ENCODE results near the gene GET3. TPM values are rescaled to one million over a fixed set of nuclear protein-coding genes. Genes with fewer than 3 reads are reported as not detected.
A peak's percentile ranks its signal among the peaks of the same experiment; 100 is the strongest.

GET3 gene
- total and polyA plus RNA-seq, 2 of the 13 experiments (the other 11 are each of a cell fraction or from before 2014, with no cell fraction given), result 57.7 to 59.4 TPM

DNA sequence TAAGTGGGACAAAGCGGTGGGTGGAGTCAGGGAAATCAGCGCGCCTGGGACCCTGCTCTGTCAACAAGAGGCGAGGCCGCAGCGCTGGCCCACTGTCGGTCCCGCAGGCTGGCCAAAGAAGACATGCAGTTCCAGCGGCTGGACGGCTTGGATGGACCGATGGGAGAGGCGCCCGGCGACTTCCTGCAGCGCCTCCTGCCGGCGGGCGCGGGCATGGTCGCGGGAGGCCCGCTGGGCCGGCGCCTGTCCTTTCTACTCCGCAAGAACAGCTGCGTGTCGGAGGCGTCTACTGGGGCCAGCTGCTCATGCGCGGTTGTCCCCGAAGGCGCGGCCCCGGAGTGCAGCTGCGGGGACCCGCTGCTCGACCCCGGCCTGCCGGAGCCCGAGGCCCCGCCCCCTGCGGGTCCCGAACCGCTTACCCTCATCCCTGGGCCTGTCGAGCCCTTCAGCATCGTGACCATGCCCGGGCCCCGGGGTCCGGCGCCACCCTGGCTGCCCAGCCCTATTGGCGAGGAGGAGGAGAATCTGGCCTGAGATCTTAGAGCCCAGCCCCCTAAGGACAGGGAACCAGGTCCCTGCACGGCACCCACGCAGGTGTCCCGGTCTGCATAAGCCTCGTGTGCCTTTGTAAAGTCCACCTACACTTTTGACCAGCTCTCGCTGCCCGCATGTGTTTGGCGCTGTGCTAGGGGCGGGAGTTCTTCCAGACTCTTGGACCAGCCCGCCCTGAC is 20.4 kb downstream of the GET3 start (continued):
- TF ChIP-seq, protein P1, sequence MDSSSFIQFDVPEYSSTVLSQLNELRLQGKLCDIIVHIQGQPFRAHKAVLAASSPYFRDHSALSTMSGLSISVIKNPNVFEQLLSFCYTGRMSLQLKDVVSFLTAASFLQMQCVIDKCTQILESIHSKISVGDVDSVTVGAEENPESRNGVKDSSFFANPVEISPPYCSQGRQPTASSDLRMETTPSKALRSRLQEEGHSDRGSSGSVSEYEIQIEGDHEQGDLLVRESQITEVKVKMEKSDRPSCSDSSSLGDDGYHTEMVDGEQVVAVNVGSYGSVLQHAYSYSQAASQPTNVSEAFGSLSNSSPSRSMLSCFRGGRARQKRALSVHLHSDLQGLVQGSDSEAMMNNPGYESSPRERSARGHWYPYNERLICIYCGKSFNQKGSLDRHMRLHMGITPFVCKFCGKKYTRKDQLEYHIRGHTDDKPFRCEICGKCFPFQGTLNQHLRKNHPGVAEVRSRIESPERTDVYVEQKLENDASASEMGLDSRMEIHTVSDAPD (CRISPR knock-in tag; IDR thresholded peaks at IDR 0.05), result no peak
- TF ChIP-seq ATF6 (CRISPR knock-in tag; conservative IDR thresholded peaks at IDR 0.05) (no peak), ARNT2 (CRISPR knock-in tag; IDR thresholded peaks at IDR 0.05; ENCODE audit: low read depth) (no peak), GATAD2A (CRISPR knock-in tag; IDR thresholded peaks at IDR 0.05) (0 out of 2 replicates have a peak, but pooled peaks have one; percentile 12), CHD4 (IDR thresholded peaks at IDR 0.05; ENCODE audit: borderline replicate concordance, low read length) (no peak), ZNF451 (CRISPR knock-in tag; IDR thresholded peaks at IDR 0.05) (0 out of 2 replicates have a peak, but pooled peaks have one; percentile 23), RAD21 (CRISPR knock-in tag; IDR thresholded peaks at IDR 0.05) (peak; percentile 83), ELF3 (CRISPR knock-in tag; IDR thresholded peaks at IDR 0.05) (no peak), ARNTL (CRISPR knock-in tag; IDR thresholded peaks at IDR 0.05) (no peak), ETV6 (CRISPR knock-in tag; conservative IDR thresholded peaks at IDR 0.05) (no peak), HOXD1 (CRISPR knock-in tag; IDR thresholded peaks at IDR 0.05) (peak; percentile 18; the same call in 1 of the 2 replicates), SOX5 (CRISPR knock-in tag; IDR thresholded peaks at IDR 0.05; ENCODE audit: borderline replicate concordance) (0 out of 2 replicates have a peak, but pooled peaks have one; percentile 14), HNRNPK (IDR thresholded peaks at IDR 0.05; ENCODE audit: low read depth, low read length, poor library complexity, severe bottlenecking) (peak; percentile 56), SUZ12 (IDR thresholded peaks at IDR 0.05; ENCODE audit: low read depth, low read length) (no peak), ZNF792 (CRISPR knock-in tag; IDR thresholded peaks at IDR 0.05) (0 out of 2 replicates have a peak, but pooled peaks have one; percentile 37), MXI1 (IDR thresholded peaks at IDR 0.05; ENCODE audit: borderline replicate concordance, low read depth, low read length) (0 out of 3 replicates have a peak, but pooled peaks have one; percentile 45), NFKBIZ (CRISPR knock-in tag; IDR thresholded peaks at IDR 0.05) (peak; percentile 78; the same call in 1 of the 2 replicates), ZNF704 (CRISPR knock-in tag; IDR thresholded peaks at IDR 0.05; ENCODE audit: borderline replicate concordance) (no peak), ZSCAN31 (CRISPR knock-in tag; IDR thresholded peaks at IDR 0.05; ENCODE audit: low read depth) (peak; percentile 41; the same call in 1 of the 2 replicates)
- TF ChIP-seq, protein P2, sequence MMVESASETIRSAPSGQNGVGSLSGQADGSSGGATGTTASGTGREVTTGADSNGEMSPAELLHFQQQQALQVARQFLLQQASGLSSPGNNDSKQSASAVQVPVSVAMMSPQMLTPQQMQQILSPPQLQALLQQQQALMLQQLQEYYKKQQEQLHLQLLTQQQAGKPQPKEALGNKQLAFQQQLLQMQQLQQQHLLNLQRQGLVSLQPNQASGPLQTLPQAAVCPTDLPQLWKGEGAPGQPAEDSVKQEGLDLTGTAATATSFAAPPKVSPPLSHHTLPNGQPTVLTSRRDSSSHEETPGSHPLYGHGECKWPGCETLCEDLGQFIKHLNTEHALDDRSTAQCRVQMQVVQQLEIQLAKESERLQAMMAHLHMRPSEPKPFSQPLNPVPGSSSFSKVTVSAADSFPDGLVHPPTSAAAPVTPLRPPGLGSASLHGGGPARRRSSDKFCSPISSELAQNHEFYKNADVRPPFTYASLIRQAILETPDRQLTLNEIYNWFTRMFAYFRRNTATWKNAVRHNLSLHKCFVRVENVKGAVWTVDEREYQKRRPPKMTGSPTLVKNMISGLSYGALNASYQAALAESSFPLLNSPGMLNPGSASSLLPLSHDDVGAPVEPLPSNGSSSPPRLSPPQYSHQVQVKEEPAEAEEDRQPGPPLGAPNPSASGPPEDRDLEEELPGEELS (CRISPR knock-in tag; IDR thresholded peaks at IDR 0.05), result 0 out of 2 replicates have a peak, but pooled peaks have one; percentile 8
- TF ChIP-seq, protein P3, sequence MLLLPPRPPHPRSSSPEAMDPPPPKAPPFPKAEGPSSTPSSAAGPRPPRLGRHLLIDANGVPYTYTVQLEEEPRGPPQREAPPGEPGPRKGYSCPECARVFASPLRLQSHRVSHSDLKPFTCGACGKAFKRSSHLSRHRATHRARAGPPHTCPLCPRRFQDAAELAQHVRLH (CRISPR knock-in tag; IDR thresholded peaks at IDR 0.05; ENCODE audit: borderline replicate concordance, low read depth), result 0 out of 2 replicates have a peak, but pooled peaks have one; percentile 64
- TF ChIP-seq, protein P4, sequence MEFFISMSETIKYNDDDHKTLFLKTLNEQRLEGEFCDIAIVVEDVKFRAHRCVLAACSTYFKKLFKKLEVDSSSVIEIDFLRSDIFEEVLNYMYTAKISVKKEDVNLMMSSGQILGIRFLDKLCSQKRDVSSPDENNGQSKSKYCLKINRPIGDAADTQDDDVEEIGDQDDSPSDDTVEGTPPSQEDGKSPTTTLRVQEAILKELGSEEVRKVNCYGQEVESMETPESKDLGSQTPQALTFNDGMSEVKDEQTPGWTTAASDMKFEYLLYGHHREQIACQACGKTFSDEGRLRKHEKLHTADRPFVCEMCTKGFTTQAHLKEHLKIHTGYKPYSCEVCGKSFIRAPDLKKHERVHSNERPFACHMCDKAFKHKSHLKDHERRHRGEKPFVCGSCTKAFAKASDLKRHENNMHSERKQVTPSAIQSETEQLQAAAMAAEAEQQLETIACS (CRISPR knock-in tag; IDR thresholded peaks at IDR 0.05), result peak; percentile 71; the same call in 1 of the 2 replicates

Data from HepG2 (cell line).